ENCODE data around the gene MRPL18. TPM values are rescaled to one million over a fixed set of nuclear protein-coding genes. Genes with fewer than 3 reads are reported as not detected.
A peak's percentile ranks its signal among the peaks of the same experiment; 100 is the strongest.

MRPL18 gene
- total and polyA plus RNA-seq, 2 of the 8 experiments (the other 6 are each of a cell fraction or from before 2014, with no cell fraction given): 58.7 to 79.8 TPM

GRCh38 chr6:159789377-159790148, 704 bp upstream of the MRPL18 start, which contains the start of gene TCP1 (continued):
- no peak for TF ChIP-seq CTBP2 (IDR thresholded peaks at IDR 0.05; ENCODE audit: borderline replicate concordance, insufficient read depth, insufficient read length, low read length)
- peak; percentile 21; the same call in 1 of the 2 replicates for TF ChIP-seq RBBP5 (IDR thresholded peaks at IDR 0.05; ENCODE audit: borderline replicate concordance, low read depth, low read length)
- no peak for TF ChIP-seq POU5F1 (IDR thresholded peaks at IDR 0.05; ENCODE audit: low read depth, low read length)
- no peak for TF ChIP-seq BRCA1 (IDR thresholded peaks at IDR 0.05; ENCODE audit: low read depth, low read length)
- TF ChIP-seq CHD2 (IDR thresholded peaks at IDR 0.05; ENCODE audit: low read length): no peak
- TF ChIP-seq TEAD4 (IDR thresholded peaks at IDR 0.05; ENCODE audit: low read depth, low read length): 0 out of 2 replicates have a peak, but pooled peaks have one; percentile 2
- TF ChIP-seq CBX8 (IDR thresholded peaks at IDR 0.05; ENCODE audit: borderline replicate concordance, low read depth, low read length): no peak
- no peak for TF ChIP-seq CHD7 (IDR thresholded peaks at IDR 0.05; ENCODE audit: insufficient replicate concordance, low read length)
- TF ChIP-seq SIX5 (IDR thresholded peaks at IDR 0.05; ENCODE audit: low read depth, low read length): no peak
- peak; percentile 86; the same call in 1 of the 2 replicates for TF ChIP-seq GABPA (IDR thresholded peaks at IDR 0.05; ENCODE audit: borderline replicate concordance, insufficient read depth, low read length)

Data from H1 (cell line).